Subcutaneous abdominal adipose tissue (tissue), 5 donors: ENCODE results near the gene ANG.
"Not testable (repeated sequence)": the region's sequence is repeated elsewhere in the genome, so short reads cannot be mapped to it uniquely, and the experiment has no call there.

Experiments used
- H3K27ac ChIP-seq: one replicate; pipeline ENCODE4 v1.7.0; 2013; ENCODE audit warnings: low read depth, mild to moderate bottlenecking, inconsistent platforms, low read length, moderate library complexity
- H3K27me3 ChIP-seq, 5 donors: one replicate each; pipeline ENCODE4 v1.7.0; 2013; ENCODE audit warnings: low read length in 5 of 5, inconsistent platforms in 1 of 5; ENCODE audit not compliant: control insufficient read depth in 5 of 5, insufficient read depth in 4 of 5
- H3K36me3 ChIP-seq, 5 donors: one replicate each; pipeline ENCODE4 v1.7.0; 2013; ENCODE audit warnings: low read length in 5 of 5; ENCODE audit not compliant: control insufficient read depth in 5 of 5, insufficient read depth in 5 of 5
- H3K4me1 ChIP-seq, 5 donors: one replicate each; pipeline ENCODE4 v1.7.0; 2013; ENCODE audit warnings: low read length in 5 of 5, mild to moderate bottlenecking in 3 of 5, moderate library complexity in 1 of 5; ENCODE audit not compliant: control insufficient read depth in 5 of 5, insufficient read depth in 5 of 5
- H3K4me3 ChIP-seq, 5 donors: one replicate each; pipeline ENCODE4 v1.7.0; 2013; ENCODE audit warnings: low read length in 5 of 5, low read depth in 1 of 5
- H3K9ac ChIP-seq, 5 donors: one replicate each; pipeline ENCODE4 v1.7.0; 2013; ENCODE audit warnings: low read length in 5 of 5, mild to moderate bottlenecking in 4 of 5, moderate library complexity in 3 of 5
- H3K9me3 ChIP-seq, 5 donors: one replicate each; pipeline ENCODE4 v1.7.0; 2013; ENCODE audit warnings: low read length in 5 of 5; ENCODE audit not compliant: control insufficient read depth in 5 of 5
- donor health status: healthy.
- donor health status: healthy.
- donor health status: healthy.
- donor health status: healthy.
- donor health status: healthy.

ANG gene

DNA sequence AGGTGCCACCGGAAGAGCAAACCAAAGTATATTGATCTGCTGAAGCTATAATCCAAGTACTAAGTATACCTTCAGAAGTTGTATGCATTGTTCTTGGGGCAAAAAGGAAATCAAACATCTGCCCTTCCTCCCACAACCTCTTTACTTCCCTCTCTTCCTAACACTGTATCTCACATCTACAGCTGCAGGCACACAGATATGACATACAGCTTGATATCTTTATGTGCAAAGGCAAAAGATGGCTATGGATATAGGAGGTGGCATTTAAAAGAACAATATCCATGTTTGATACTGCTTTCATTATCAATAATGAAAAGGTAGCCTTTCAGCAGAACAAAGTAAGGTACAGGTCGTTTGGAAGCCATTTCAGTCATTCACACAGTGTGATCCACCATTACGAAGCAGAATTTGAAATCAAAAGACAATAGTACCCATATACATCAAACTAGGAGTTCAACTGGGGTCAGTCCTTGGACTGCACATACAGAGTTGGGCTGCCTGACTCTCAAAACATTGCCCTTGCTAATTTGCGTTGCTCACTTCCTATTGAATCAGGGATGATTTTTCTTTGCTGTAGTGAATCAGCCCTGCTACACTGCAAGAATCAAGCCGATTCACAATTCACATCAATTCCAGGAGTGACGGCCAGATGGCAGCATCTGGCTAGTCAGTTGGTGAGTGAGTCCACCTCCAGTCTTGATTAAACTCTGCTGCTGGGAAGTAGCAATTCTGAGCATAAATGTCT lies 8.9 kb downstream of the ANG start:
- no peak overlapping the region for H3K4me3 ChIP-seq
- no peaks in the 10 kb centered on the region for H3K27me3 ChIP-seq
- H3K36me3 ChIP-seq = peaks cover 15 to 33% (median 20%) of the 10 kb centered on the region in 5 donors
- no peak overlapping the region for H3K9ac ChIP-seq
- no peak overlapping the region for H3K27ac ChIP-seq
- H3K4me1 ChIP-seq = peaks cover 0 to 6% (median 0%) of the 10 kb centered on the region in 5 donors
- H3K9me3 ChIP-seq = no peaks in the 10 kb centered on the region

DNA sequence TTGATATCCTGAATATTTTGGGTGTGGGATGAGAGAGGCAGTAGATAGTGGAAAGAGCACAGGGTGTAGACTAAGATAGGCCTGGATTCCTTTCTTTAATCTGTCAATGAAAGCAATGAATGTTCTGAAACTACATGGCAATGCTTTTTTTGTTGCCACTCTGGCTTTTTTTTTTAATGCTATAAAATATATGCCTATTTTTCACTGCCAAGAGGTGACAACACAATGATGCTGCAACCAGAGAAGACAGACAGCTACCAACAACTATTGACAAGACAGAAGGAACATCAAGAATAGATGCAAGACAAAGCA lies 9.4 kb downstream of the ANG start:
- Histone ChIP-seq H3K4me1 (peaks cover 0 to 6% (median 0%) of the 10 kb centered on the region in 5 donors), H3K36me3 (peaks cover 15 to 33% (median 20%) of the 10 kb centered on the region in 5 donors)

DNA sequence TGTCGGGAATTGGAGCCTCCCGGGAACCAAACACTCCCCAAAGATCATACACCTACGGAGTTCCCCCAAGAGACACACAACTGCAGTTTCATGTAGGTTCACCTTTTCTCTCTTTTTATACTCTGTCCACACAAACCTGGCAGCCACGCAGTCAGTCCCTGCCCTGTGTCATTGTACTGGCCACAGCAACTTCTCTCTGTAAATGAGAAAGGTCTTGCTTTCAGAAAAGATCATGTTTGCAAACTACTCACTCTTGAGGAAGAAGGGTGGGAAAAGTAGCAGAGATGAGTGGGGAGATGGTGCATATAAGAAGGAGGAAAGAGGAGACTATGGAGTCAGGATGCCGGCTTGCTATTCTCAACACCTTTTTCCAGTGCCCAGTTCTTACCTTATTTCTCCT lies 10.4 kb downstream of the ANG start:
- Histone ChIP-seq H3K27me3 (no peaks in the 10 kb centered on the region), H3K9me3 (no peaks in the 10 kb centered on the region), H3K36me3 (peaks cover 7 to 26% (median 15%) of the 10 kb centered on the region in 5 donors), H3K27ac (no peak overlapping the region), H3K4me1 (peaks cover 0 to 6% (median 0%) of the 10 kb centered on the region in 5 donors), H3K9ac (no peak overlapping the region), H3K4me3 (no peak overlapping the region)

More for the DNA sequence above, 9.4 kb downstream of the ANG start:
- Histone ChIP-seq H3K27me3 (no peaks in the 10 kb centered on the region), H3K4me3 (no peak overlapping the region), H3K27ac (no peak overlapping the region), H3K9me3 (no peaks in the 10 kb centered on the region), H3K9ac (no peak overlapping the region)

DNA sequence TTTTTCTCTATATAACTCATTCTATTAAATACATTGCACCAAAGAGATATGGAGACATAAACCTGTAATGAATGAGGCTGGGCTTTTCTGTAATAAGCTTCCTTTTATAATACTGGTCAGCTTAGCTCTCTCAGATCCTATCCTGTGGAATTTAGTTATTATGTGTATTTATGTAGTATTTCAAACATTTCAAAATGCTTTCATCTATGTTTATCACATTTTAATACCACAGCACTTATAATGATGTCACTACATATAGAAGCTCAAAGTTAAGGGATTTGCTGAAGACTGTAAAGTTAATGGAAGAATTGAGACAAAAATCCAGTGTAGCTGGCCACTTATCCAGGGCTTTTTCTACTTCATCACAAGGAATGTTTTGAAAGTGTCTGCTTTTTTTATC lies 11.4 kb downstream of the ANG start:
- Histone ChIP-seq H3K27me3 (no peaks in the 10 kb centered on the region), H3K4me3 (no peak overlapping the region), H3K9me3 (no peaks in the 10 kb centered on the region), H3K9ac (no peak overlapping the region), H3K4me1 (peaks cover 0 to 6% (median 0%) of the 10 kb centered on the region in 5 donors), H3K36me3 (peaks cover 7 to 26% (median 12%) of the 10 kb centered on the region in 5 donors), H3K27ac (no peak overlapping the region)

- not testable (repeated sequence) for H3K4me1 ChIP-seq, H3K9me3 ChIP-seq, H3K27ac ChIP-seq, H3K27me3 ChIP-seq, H3K9ac ChIP-seq, H3K4me3 ChIP-seq
- peaks cover 7 to 18% (median 12%) of the 10 kb centered on the region in 5 donors for H3K36me3 ChIP-seq
Observed at GRCh38 chr14:20700965-20701364, 12.4 kb downstream of the ANG start.

GRCh38 chr14:20706657-20707355 lies 18.2 kb downstream of the ANG start:
- Histone ChIP-seq H3K9me3 (no peaks in the 10 kb centered on the region), H3K4me1 (peaks cover 0 to 15% (median 6%) of the 10 kb centered on the region in 5 donors), H3K27me3 (no peaks in the 10 kb centered on the region), H3K4me3 (no peak overlapping the region), H3K36me3 (no peaks in the 10 kb centered on the region), H3K27ac (peak overlapping the region; percentile 29), H3K9ac (no peak overlapping the region)

DNA sequence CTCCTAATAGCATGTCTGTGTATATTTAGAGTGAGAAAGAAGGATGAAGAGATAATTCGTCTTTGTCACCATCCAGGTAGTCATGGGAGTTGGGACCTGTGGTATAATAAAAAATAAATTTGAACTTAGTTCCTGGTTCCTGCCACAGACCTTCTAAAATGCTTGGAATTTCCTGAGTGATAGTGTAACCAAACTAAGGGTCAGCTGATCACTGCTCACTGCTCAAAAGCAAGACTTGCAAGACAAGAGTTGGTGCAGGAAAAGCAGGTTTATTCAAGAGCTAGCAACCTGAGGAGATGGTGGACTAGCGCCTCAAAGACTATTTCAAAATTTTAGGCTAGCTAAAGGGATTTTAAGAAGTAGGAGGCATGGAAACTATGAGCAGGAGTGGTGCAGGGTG lies 19.1 kb downstream of the ANG start:
- H3K27me3 ChIP-seq = no peaks in the 10 kb centered on the region
- no peaks in the 10 kb centered on the region for H3K36me3 ChIP-seq
- H3K4me3 ChIP-seq = no peak overlapping the region
- no peak overlapping the region for H3K9ac ChIP-seq
- no peak overlapping the region for H3K27ac ChIP-seq
- peaks cover 0 to 21% (median 7%) of the 10 kb centered on the region in 5 donors for H3K4me1 ChIP-seq
- no peaks in the 10 kb centered on the region for H3K9me3 ChIP-seq

- H3K4me1 ChIP-seq = peaks cover 0 to 30% (median 9%) of the 10 kb centered on the region in 5 donors
Observed at GRCh38 chr14:20711261-20711660, 22.7 kb downstream of the ANG start.

GRCh38 chr14:20711685-20712084 lies 23.1 kb downstream of the ANG start:
- no peak overlapping the region for H3K4me3 ChIP-seq
- no peak overlapping the region for H3K9ac ChIP-seq
- peaks cover 0 to 2% (median 0%) of the 10 kb centered on the region in 5 donors for H3K27me3 ChIP-seq
- H3K27ac ChIP-seq = no peak overlapping the region
- H3K9me3 ChIP-seq = no peaks in the 10 kb centered on the region
- no peaks in the 10 kb centered on the region for H3K36me3 ChIP-seq
- H3K4me1 ChIP-seq = peaks cover 0 to 30% (median 9%) of the 10 kb centered on the region in 5 donors

More at GRCh38 chr14:20711261-20711660, 22.7 kb downstream of the ANG start:
- no peaks in the 10 kb centered on the region for H3K9me3 ChIP-seq
- peaks cover 0 to 2% (median 0%) of the 10 kb centered on the region in 5 donors for H3K27me3 ChIP-seq
- H3K27ac ChIP-seq = no peak overlapping the region
- no peak overlapping the region for H3K4me3 ChIP-seq
- no peaks in the 10 kb centered on the region for H3K36me3 ChIP-seq
- no peak overlapping the region for H3K9ac ChIP-seq

DNA sequence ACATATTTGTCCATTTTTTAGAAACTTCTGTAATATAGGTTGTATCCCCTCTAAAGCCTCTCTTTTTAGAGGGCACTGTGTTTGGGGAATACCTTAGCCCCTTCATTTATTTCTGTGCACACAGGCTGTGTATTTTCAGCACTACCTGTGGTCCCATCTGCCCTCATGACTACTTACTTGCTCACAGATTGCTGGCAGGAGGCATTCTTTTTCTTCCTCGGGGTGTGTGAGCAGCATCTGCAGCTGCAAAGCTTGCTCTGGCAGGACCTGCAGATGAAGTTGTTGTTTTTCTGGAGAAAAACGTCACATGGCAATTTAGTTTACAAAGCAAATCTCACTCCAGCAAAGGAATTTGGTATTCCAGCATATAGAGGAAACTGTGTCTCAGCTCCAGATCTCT lies 24.3 kb downstream of the ANG start:
- H3K9me3 ChIP-seq = no peaks in the 10 kb centered on the region
- peaks cover 0 to 6% (median 0%) of the 10 kb centered on the region in 5 donors for H3K27me3 ChIP-seq
- no peak overlapping the region for H3K27ac ChIP-seq
- H3K4me1 ChIP-seq = peaks cover 0 to 24% (median 7%) of the 10 kb centered on the region in 5 donors
- no peak overlapping the region for H3K9ac ChIP-seq
- H3K4me3 ChIP-seq = no peak overlapping the region
- no peaks in the 10 kb centered on the region for H3K36me3 ChIP-seq
